GM10248 (cell line): ENCODE measurements around the gene SPATS2L.

Experiments used
- CTCF ChIA-PET: fragments of 300-600 bp; sonication (Branson Sonifier 250); formaldehyde crosslinking; extraction: SDS; loops from one replicate; lab custom pipeline; 2021; ENCODE audit warnings: antibody characterized with exemption; lab: Yijun Ruan, JAX
- POLR2A ChIA-PET: fragments of 350-650 bp; sonication (Branson Sonifier 250); formaldehyde crosslinking; extraction: SDS; loops from one replicate; lab custom pipeline; 2020; ENCODE audit warnings: antibody characterized with exemption; lab: Yijun Ruan, JAX
- DNase-seq: peaks from one replicate; pipeline ENCODE4 v3.0.0; 2012; ENCODE audit errors: extremely low spot score
- TF ChIP-seq, protein P1 (sequence below): IDR thresholded peaks from 2 replicates; pipeline ENCODE4 v1.5.1; 2012; ENCODE audit warnings: mild to moderate bottlenecking, low read depth; ENCODE audit errors: extremely low read depth, missing control alignments, control extremely low read depth

The SPATS2L gene

DNA sequence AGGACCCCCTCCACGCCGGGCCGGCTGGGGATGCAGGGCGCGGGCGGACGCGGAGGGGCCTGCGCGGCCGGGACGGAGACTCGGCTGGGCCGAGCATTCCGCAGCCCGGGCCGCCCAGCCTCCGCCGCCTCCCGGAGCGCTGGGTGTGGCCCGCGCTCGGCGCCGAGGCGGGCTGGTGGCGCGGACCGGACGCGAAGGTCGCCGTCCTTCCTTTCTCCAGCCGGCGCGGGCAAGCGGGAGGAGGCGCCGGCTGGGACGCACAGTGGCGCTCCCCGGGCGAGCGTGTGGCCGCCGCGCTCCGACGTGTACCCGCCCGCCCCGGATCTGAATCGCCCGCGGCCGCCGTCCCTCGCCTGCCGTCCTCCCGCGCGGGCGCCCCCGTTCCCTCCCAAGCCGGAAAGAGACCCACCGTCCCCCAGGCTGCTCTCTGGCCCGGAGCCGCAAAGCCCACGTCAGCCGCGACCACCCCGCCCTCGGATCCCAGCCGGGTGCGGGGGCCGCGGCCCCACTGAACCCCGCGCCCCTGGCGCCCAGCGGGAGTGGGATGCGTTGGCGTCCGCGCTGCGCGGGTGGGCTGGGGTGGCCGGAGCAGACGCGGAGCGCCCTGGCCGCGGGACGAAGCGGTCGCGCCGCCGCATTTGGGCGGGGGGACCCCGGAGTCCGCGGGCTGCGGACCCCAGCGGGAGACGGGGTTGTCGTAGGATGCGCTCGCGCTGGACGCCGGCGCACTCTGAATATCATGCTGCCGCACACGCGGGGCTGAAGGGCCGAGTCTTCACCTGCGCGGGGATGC, 634 bp downstream of the SPATS2L start:
- ChIA-PET POLR2A (no interaction called here), CTCF (no interaction called here)
- TF ChIP-seq, protein P1, sequence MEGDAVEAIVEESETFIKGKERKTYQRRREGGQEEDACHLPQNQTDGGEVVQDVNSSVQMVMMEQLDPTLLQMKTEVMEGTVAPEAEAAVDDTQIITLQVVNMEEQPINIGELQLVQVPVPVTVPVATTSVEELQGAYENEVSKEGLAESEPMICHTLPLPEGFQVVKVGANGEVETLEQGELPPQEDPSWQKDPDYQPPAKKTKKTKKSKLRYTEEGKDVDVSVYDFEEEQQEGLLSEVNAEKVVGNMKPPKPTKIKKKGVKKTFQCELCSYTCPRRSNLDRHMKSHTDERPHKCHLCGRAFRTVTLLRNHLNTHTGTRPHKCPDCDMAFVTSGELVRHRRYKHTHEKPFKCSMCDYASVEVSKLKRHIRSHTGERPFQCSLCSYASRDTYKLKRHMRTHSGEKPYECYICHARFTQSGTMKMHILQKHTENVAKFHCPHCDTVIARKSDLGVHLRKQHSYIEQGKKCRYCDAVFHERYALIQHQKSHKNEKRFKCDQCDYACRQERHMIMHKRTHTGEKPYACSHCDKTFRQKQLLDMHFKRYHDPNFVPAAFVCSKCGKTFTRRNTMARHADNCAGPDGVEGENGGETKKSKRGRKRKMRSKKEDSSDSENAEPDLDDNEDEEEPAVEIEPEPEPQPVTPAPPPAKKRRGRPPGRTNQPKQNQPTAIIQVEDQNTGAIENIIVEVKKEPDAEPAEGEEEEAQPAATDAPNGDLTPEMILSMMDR: no peak
- peak; percentile 63 for DNase-seq

DNA sequence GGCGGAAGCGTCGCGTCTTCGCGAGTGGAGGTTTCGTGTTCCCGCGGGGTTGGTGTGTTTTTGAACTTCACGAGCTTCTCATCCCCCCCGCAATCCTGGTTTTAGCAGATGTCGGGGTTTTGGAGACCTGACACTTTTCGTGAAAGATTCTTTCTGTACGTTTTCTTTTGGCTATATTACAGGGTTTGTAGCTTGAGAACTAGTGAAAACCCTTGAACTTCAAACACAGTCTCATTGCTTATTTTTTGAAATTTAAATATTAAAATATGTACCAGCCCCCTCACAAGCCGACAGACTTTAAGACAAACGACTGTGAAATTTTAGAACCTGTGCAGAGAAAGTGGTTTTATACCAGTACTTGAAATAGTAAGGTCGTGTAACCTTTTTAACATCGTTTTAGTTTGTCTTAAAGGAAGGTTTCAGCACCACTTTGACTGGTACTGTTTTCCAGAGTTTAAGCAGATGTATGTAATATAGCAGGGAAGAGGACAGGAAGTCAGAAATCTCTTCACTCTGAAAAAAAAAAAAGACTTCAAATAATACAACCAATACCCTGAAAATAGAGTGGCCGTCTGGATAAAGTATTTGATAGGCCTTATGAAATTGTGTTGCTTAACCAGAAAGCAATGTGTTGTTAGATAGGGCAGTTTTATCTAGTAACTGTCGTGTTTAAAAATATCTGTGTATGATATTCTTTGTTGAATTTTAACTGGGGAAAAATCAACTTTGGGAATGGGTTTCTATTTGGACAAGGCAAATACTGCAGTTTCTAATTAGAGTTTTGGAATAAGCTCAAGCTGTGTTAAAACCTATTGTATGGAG, 1.4 kb downstream of the SPATS2L start:
- no peak for DNase-seq
- ChIA-PET POLR2A (no interaction called here), CTCF (interaction anchor here (1.3 to 1.4 kb wide), 2 partner anchors 29 to 90 kb away, joined by 3 read pairs; no protein-coding TSS in a partner anchor)

DNA sequence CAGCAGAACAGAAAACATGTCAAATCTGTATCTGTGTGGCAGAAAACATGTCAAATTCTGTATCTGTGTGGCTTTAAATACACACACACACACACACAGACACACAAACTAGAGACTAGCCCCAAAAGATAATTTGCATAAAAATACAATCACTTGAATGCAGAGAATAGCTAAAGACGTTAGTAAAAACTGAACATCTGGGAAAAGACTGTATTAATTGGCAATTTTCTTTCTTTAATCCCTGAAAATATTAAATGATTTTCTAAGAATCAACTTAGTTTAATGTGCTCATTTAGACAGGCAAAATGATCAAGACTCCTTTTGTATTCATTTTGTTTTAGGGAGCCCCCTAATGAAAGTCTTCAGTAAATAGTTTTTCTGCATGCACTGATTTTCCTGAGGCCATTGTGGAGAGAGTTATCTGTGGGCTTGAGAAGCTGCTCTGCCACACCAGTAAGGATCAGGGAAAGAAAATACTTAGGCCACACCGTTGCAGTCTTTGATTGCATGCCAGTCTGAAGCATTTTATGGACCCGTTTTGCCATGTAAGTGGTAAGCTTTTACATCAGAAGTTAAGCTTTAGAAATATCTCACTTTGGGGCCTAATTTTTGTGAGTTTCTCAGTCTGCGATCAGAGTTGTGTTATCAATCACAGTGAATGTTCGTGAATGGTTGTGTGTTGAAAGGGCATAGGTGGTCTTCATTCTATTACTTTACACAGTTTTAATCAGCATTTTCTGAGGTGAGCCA, 2.2 kb downstream of the SPATS2L start:
- ChIA-PET POLR2A (no interaction called here), CTCF (interaction anchor here (1.3 to 1.4 kb wide), 2 partner anchors 29 to 89 kb away, joined by 3 read pairs; no protein-coding TSS in a partner anchor)
- TF ChIP-seq, protein P1: peak; percentile 7
- DNase-seq: no peak

More for the DNA sequence above, 1.4 kb downstream of the SPATS2L start:
- TF ChIP-seq, protein P1: no peak

DNA sequence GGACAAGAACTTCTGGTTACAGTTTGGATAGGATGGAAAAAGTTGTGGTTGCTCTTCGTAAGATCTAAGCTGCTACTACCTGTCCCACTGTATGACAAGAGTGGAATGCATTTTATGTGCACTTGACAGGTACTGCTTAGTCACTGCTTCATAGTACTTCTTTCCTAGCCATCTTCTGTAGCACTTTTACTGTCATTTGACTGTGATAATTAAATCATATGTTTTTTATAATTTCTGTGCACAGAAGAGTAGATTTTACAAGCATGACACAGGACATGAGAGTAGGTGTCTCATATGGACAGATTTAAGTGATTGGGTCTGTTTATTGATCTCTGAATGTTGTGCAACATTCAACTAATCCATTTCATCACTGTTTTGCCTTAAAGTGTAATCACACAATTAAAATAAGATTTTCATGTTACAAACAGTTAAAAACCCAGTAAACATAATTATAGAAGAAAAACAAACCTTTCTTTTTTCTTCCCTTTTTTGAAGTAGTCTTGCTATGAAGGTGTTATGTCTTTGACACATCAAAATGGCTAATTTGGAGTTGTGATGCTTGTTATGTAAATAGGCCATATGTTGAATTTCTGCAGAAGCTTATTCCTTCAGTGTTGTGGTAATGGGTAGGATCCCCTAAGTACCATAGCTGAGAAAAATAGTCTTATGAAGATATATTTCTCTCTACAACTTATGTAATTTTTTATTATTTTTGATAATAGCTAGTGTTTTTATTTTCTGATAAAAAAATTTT, 3.0 kb downstream of the SPATS2L start:
- DNase-seq: no peak
- ChIA-PET CTCF (interaction anchor here (1.4 kb wide), 1 partner anchor 28 kb away, joined by 3 read pairs; no protein-coding TSS in a partner anchor), POLR2A (no interaction called here)
- TF ChIP-seq, protein P1: no peak

DNA sequence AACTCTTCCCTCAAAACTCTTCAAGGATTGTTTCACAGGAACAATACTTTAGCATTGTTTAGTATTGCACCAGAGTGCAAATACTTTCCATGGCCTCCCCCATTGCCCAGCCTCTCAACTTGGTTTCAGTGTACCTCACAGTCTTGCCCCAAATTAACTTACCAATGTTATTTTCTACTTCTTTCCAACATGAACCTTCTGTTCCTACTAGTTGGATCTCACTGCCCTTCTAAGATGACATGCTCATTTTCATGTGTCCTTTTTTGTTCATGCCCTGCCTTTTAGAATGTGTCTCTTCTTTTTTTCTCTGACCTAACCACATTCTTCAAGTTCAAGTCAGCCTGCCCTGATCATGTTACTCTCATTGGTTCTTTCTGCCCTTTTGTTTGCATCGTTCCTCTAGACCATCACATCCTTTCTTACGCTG, 4.1 kb downstream of the SPATS2L start:
- POLR2A ChIA-PET: no interaction called here
- no peak for DNase-seq
- TF ChIP-seq, protein P1: no peak
- CTCF ChIA-PET: interaction anchor here (2.9 kb wide), 1 partner anchor 11 kb away, joined by 14 read pairs; no protein-coding TSS in a partner anchor

DNA sequence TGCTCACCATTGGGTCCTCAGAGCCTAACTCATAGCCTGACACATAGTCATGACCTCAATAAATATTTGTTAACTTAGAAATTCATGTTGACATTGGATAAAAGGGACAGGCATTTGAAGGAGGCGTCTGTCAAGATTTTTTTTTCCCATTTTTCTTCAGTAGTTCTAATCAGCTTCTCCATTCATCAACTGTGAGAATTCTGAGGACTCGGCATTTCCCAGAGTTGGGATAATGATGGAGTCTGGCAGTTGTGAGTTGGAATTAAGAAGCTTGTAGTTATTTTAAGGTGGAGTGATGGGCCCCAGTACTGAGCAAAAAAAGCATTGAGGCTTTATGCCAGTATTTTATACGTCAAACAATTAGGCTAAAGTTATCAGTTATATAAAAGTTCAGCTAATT, 4.6 kb downstream of the SPATS2L start:
- TF ChIP-seq, protein P1: no peak
- ChIA-PET POLR2A (no interaction called here), CTCF (interaction anchor here (0.8 to 2.9 kb wide), 2 partner anchors 10 to 12 kb away, joined by 3 to 14 read pairs; no protein-coding TSS in a partner anchor)
- DNase-seq: no peak
